ENCODE data around the gene KIFC3. TPM values are rescaled to one million over a fixed set of nuclear protein-coding genes. Genes with fewer than 3 reads are reported as not detected.
A peak's percentile ranks its signal among the peaks of the same experiment; 100 is the strongest.

The KIFC3 gene
- total and polyA plus RNA-seq, 2 of the 13 experiments (the other 11 are each of a cell fraction or from before 2014, with no cell fraction given) = 42.1 to 45.3 TPM

DNA sequence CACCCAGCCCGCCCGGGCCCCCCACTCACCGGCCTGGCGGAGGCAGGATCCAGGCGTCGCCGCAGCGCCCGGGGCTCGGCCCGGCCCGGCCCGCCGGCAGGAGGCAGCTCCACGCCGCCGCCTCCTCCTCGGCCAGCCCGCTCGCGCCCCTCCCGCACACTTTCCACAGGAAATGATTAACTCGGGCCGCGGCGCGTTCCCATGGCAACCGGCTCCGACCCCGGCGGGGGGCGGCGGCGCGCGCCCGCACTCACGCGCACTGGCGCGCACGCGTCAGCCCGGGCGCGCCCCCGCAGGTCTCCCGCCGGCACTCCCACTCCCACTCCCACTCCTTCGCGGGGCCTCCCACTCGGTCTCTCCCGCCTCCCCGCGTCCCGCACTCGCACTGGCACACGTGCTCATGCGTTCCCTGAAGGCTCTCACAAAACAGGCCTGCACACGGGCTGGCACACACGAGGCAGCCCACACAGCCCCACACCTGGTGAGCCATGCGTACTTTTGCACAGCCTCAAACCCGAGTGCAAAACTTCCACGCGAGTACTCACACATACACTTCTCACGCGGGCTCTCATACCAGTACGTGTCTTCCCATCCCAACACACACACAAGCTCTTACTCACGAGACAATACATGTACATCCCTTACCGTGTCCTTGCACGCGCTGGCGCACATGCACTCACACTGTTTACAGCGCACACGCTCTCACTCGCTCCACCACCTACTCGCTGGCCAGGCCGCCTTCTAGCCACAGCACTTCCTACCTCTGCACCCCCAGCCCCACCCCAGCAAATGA lies at the start of gene KIFC3 (continued):
- TF ChIP-seq CCDC6 (CRISPR knock-in tag; IDR thresholded peaks at IDR 0.05) (peak; percentile 62; the same call in 1 of the 2 replicates), ZNF790 (CRISPR knock-in tag; IDR thresholded peaks at IDR 0.05; ENCODE audit: borderline replicate concordance) (no peak), ZNF672 (CRISPR knock-in tag; IDR thresholded peaks at IDR 0.05) (peak; percentile 94), ZNF329 (CRISPR knock-in tag; IDR thresholded peaks at IDR 0.05; ENCODE audit: low read depth) (peak; percentile 56; the same call in 1 of the 2 replicates), HOXA7 (CRISPR knock-in tag; IDR thresholded peaks at IDR 0.05) (peak; percentile 94; the same call in 1 of the 2 replicates), NFE2L2 (IDR thresholded peaks at IDR 0.05; ENCODE audit: low read length) (no peak), HMG20B (CRISPR knock-in tag; conservative IDR thresholded peaks at IDR 0.05) (no peak), PHF5A (CRISPR knock-in tag; IDR thresholded peaks at IDR 0.05; ENCODE audit: low read depth, unreplicated experiment) (no peak)
- TF ChIP-seq, protein P1, sequence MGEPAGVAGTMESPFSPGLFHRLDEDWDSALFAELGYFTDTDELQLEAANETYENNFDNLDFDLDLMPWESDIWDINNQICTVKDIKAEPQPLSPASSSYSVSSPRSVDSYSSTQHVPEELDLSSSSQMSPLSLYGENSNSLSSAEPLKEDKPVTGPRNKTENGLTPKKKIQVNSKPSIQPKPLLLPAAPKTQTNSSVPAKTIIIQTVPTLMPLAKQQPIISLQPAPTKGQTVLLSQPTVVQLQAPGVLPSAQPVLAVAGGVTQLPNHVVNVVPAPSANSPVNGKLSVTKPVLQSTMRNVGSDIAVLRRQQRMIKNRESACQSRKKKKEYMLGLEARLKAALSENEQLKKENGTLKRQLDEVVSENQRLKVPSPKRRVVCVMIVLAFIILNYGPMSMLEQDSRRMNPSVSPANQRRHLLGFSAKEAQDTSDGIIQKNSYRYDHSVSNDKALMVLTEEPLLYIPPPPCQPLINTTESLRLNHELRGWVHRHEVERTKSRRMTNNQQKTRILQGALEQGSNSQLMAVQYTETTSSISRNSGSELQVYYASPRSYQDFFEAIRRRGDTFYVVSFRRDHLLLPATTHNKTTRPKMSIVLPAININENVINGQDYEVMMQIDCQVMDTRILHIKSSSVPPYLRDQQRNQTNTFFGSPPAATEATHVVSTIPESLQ (CRISPR knock-in tag; conservative IDR thresholded peaks at IDR 0.05) = no peak
- TF ChIP-seq, protein P2, sequence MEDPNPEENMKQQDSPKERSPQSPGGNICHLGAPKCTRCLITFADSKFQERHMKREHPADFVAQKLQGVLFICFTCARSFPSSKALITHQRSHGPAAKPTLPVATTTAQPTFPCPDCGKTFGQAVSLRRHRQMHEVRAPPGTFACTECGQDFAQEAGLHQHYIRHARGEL (CRISPR knock-in tag; IDR thresholded peaks at IDR 0.05) = no peak
- TF ChIP-seq, protein P3, sequence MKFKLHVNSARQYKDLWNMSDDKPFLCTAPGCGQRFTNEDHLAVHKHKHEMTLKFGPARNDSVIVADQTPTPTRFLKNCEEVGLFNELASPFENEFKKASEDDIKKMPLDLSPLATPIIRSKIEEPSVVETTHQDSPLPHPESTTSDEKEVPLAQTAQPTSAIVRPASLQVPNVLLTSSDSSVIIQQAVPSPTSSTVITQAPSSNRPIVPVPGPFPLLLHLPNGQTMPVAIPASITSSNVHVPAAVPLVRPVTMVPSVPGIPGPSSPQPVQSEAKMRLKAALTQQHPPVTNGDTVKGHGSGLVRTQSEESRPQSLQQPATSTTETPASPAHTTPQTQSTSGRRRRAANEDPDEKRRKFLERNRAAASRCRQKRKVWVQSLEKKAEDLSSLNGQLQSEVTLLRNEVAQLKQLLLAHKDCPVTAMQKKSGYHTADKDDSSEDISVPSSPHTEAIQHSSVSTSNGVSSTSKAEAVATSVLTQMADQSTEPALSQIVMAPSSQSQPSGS (CRISPR knock-in tag; IDR thresholded peaks at IDR 0.05) = peak; percentile 43; the same call in 1 of the 2 replicates
- TF ChIP-seq, protein P4, sequence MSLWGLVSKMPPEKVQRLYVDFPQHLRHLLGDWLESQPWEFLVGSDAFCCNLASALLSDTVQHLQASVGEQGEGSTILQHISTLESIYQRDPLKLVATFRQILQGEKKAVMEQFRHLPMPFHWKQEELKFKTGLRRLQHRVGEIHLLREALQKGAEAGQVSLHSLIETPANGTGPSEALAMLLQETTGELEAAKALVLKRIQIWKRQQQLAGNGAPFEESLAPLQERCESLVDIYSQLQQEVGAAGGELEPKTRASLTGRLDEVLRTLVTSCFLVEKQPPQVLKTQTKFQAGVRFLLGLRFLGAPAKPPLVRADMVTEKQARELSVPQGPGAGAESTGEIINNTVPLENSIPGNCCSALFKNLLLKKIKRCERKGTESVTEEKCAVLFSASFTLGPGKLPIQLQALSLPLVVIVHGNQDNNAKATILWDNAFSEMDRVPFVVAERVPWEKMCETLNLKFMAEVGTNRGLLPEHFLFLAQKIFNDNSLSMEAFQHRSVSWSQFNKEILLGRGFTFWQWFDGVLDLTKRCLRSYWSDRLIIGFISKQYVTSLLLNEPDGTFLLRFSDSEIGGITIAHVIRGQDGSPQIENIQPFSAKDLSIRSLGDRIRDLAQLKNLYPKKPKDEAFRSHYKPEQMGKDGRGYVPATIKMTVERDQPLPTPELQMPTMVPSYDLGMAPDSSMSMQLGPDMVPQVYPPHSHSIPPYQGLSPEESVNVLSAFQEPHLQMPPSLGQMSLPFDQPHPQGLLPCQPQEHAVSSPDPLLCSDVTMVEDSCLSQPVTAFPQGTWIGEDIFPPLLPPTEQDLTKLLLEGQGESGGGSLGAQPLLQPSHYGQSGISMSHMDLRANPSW (CRISPR knock-in tag; IDR thresholded peaks at IDR 0.05; ENCODE audit: borderline replicate concordance) = peak; percentile 51; the same call in 1 of the 2 replicates
- TF ChIP-seq, protein P5, sequence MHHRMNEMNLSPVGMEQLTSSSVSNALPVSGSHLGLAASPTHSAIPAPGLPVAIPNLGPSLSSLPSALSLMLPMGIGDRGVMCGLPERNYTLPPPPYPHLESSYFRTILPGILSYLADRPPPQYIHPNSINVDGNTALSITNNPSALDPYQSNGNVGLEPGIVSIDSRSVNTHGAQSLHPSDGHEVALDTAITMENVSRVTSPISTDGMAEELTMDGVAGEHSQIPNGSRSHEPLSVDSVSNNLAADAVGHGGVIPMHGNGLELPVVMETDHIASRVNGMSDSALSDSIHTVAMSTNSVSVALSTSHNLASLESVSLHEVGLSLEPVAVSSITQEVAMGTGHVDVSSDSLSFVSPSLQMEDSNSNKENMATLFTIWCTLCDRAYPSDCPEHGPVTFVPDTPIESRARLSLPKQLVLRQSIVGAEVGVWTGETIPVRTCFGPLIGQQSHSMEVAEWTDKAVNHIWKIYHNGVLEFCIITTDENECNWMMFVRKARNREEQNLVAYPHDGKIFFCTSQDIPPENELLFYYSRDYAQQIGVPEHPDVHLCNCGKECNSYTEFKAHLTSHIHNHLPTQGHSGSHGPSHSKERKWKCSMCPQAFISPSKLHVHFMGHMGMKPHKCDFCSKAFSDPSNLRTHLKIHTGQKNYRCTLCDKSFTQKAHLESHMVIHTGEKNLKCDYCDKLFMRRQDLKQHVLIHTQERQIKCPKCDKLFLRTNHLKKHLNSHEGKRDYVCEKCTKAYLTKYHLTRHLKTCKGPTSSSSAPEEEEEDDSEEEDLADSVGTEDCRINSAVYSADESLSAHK (CRISPR knock-in tag; IDR thresholded peaks at IDR 0.05; ENCODE audit: borderline replicate concordance) = no peak
- TF ChIP-seq, protein P6, sequence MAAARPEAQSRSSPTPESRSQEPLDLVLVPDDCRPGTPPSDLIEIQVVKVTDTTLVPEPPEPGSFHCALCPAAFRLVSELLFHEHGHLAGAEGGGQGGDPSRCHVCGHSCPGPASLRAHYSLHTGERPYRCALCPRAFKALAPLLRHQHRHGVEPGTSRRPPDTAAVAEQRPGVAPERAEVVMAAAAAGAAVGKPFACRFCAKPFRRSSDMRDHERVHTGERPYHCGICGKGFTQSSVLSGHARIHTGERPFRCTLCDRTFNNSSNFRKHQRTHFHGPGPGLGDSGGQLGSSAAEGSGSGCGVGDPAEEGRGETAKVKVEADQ (CRISPR knock-in tag; IDR thresholded peaks at IDR 0.05; ENCODE audit: borderline replicate concordance) = peak; percentile 53; the same call in 1 of the 2 replicates
- TF ChIP-seq, protein P7, sequence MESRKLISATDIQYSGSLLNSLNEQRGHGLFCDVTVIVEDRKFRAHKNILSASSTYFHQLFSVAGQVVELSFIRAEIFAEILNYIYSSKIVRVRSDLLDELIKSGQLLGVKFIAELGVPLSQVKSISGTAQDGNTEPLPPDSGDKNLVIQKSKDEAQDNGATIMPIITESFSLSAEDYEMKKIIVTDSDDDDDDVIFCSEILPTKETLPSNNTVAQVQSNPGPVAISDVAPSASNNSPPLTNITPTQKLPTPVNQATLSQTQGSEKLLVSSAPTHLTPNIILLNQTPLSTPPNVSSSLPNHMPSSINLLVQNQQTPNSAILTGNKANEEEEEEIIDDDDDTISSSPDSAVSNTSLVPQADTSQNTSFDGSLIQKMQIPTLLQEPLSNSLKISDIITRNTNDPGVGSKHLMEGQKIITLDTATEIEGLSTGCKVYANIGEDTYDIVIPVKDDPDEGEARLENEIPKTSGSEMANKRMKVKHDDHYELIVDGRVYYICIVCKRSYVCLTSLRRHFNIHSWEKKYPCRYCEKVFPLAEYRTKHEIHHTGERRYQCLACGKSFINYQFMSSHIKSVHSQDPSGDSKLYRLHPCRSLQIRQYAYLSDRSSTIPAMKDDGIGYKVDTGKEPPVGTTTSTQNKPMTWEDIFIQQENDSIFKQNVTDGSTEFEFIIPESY (CRISPR knock-in tag; IDR thresholded peaks at IDR 0.05) = peak; percentile 48; the same call in 1 of the 2 replicates

All from HepG2 (cell line).